ENCODE data around the gene KIF19.
"Not testable (repeated sequence)": the region's sequence is repeated elsewhere in the genome, so short reads cannot be mapped to it uniquely, and the experiment has no call there.

The KIF19 gene, protein sequence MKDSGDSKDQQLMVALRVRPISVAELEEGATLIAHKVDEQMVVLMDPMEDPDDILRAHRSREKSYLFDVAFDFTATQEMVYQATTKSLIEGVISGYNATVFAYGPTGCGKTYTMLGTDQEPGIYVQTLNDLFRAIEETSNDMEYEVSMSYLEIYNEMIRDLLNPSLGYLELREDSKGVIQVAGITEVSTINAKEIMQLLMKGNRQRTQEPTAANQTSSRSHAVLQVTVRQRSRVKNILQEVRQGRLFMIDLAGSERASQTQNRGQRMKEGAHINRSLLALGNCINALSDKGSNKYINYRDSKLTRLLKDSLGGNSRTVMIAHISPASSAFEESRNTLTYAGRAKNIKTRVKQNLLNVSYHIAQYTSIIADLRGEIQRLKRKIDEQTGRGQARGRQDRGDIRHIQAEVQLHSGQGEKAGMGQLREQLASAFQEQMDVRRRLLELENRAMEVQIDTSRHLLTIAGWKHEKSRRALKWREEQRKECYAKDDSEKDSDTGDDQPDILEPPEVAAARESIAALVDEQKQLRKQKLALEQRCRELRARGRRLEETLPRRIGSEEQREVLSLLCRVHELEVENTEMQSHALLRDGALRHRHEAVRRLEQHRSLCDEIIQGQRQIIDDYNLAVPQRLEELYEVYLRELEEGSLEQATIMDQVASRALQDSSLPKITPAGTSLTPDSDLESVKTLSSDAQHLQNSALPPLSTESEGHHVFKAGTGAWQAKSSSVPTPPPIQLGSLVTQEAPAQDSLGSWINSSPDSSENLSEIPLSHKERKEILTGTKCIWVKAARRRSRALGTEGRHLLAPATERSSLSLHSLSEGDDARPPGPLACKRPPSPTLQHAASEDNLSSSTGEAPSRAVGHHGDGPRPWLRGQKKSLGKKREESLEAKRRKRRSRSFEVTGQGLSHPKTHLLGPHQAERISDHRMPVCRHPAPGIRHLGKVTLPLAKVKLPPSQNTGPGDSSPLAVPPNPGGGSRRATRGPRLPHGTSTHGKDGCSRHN

DNA sequence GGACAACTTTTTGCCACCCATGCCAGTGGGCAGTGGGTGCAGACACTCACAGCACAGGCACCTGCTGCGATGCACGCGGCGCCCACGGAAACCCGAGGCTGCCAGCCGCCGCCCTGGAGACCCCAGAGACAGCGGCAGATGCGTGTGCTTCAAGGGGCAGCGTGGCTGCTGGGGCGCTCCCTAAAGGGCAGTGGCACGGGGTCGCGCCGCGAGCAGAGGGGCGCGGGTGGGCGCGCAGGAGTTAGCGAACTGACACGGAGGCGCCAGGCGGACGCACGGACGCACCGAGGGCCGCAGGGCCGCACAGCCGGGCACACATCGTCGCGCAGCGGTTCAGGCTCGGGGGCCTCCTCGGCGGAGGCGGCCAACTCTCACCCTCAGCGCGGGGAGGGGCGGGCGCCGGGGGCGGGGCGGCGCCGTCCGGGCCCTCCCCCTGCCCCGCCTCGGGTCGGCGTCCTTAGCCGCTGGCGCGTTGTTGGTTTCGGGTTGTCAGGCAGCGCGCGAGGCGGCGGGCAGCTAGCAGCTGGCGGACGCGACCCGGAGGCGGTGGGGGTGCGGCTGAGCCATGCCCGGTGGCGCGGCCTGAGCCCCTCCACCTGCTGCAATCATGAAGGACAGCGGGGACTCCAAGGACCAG, at the start of gene KIF19:
TSS of gene KIF19 (plus strand) at position 484 of the 637 bp plus-strand sequence. CDS start at position 608, 124 bp downstream.
- peak in 1 of 2 donors; percentile 11 for DNase-seq (ENCODE audit: low read depth in 1 of 2, low spot score in 1 of 2)

DNA sequence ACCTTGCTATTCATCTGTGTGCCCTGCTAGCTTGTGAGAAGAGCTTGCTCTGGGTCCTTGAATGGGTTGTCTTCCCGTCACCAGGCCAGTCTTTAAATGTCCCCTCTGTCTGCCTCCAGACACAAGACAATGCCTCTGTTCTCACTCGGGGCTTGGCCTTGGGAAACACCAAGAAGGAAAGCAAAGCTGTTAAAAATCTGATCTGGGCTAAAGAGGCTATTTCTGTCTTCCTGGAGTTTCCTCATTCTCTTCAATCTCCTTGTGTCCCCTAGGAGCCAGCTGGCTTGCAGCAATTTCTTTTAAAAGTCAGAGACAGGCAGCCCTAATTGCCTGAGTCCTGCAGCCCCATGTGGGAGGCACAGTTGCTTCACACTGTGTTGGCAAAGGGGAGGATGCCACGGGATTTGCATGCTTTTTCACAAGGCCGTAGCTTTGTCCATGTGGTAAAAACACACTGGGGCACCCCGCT, 49.5 kb upstream of the KIF19 start:
- no peak for DNase-seq (ENCODE audit: low read depth in 1 of 2, low spot score in 1 of 2)

DNA sequence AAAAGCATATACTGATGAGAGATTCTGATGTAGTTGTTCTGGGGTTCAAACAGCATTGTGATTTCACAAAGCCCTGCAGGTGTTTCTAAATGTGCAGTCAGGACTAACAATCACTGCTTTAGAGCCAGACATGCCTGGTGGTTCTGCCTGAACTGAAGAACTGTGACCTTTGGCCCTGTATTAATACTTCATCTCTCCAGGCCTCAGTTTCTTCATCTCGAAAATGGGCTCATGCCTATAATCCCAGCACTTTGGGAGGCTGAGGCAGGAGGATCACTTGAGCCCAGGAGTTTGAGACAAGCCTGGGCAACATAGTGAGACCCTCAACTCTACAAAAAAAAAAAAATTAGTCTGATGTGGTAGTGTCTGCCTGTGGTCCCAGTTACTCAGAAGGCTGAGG, 48.1 kb upstream of the KIF19 start:
- no peak for DNase-seq (ENCODE audit: low read depth in 1 of 2, low spot score in 1 of 2)

- DNase-seq (ENCODE audit: low read depth in 1 of 2, low spot score in 1 of 2) = not testable (repeated sequence)
These were observed 46.4 kb upstream of the KIF19 start for GRCh38 chr17:74279617-74280016.

DNA sequence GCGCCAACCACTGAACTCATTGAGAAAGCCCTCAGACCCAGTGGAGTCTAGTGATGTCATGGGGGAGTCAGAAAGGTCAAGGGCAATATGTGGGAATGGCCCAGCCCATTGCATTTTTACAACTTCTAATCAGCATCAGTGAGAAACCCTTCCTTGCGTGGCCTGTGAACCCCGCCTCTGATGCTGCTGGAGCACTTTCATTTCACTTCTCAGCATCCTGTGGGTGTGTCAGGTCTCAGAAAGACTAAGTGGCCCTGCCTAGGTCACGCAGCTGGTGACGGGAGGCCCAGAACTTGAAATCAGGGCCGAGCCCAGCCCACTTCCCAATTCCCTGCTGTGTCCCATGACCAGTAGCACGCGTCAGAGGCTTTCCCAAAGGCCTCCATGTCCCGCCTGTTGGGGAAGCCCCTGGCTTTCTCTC, 45.9 kb upstream of the KIF19 start:
- DNase-seq (ENCODE audit: low read depth in 1 of 2, low spot score in 1 of 2) = peak in 1 of 2 donors; percentile 36

DNA sequence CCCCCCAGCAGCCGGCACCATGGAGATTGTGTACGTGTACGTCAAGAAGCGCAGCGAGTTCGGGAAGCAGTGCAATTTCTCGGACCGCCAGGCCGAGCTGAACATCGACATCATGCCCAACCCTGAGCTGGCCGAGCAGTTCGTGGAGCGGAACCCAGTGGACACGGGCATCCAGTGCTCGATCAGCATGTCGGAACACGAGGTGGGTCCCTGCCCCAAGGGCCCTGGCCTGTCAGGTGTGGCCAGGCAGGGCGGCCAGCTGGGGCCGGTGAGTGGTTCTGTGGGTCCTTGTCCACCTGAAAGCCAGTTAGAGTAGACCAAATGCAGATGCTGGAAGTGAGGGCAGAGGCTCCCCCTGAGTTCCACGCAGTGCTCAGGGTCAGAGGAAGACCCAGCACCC, 44.2 kb upstream of the KIF19 start:
- no peak for DNase-seq (ENCODE audit: low read depth in 1 of 2, low spot score in 1 of 2)

DNA sequence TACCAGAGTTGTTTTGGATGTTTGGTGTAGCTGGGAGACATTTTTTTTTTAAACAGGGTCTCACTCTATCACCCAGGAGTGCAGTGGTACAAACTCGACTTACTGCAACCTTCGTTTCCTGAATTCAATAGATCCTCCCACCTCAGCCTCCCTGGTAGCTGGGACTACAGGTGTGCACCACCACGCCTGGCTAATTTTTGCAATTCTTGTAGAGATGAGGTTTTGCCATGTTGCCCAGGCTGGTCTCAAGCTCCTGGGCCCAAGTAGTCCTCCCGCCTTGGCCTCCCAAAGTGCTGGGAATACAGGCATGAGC, 43.8 kb upstream of the KIF19 start:
- DNase-seq (ENCODE audit: low read depth in 1 of 2, low spot score in 1 of 2) = not testable (repeated sequence)

DNA sequence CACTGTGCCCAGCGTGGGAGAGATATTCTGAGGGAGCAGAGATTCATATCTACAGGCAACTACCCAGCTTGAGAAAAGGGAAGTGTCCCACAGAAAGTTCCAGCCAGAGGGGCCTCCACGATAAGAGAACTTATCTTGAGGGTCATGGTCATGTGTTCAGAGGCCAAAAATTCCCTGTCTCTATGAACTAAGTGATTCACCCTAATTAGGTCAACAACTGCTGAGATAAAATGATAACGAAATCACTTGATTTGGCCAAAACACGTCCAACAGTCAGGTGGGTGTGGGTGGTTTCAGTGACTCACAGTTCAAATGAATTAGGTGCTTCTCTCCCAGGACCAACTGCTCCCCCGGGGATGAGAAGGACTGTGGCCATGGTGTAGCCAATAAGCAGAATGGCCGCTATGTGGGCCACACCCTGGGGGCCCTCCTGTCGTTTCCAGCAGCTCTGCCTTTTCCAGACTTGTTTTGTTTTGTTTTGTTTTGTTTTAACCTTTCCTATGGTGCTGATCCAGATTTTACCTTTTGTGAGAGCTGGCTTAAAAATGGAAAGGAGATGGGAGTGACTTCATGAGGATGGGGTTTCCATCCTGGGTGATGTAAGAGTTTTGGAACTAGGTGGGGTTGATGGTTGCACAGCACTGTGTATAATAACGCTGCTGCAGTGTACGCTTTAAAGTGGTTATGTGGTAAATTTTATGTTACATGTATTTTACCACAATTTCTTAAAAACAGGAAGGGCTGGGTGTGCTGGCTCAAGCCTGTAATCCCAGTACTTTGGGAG, 43.2 kb upstream of the KIF19 start:
- peak in 1 of 2 donors; percentile 48 for DNase-seq (ENCODE audit: low read depth in 1 of 2, low spot score in 1 of 2)

DNA sequence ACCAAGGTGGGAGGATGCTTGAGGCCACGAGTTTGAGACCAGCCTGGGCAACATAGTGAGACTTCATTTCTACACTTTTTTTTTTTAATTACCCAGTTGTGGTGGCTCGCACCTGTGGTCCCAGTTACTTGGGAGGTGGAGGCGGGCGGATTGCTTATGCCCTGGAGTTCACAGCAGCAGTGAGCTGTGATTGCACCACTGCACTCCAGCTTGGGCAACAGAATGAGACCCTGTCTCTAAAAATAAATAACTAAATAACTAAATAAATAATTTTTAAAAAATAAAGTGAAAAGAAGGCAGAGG, 42.7 kb upstream of the KIF19 start:
- DNase-seq (ENCODE audit: low read depth in 1 of 2, low spot score in 1 of 2) = no peak

DNA sequence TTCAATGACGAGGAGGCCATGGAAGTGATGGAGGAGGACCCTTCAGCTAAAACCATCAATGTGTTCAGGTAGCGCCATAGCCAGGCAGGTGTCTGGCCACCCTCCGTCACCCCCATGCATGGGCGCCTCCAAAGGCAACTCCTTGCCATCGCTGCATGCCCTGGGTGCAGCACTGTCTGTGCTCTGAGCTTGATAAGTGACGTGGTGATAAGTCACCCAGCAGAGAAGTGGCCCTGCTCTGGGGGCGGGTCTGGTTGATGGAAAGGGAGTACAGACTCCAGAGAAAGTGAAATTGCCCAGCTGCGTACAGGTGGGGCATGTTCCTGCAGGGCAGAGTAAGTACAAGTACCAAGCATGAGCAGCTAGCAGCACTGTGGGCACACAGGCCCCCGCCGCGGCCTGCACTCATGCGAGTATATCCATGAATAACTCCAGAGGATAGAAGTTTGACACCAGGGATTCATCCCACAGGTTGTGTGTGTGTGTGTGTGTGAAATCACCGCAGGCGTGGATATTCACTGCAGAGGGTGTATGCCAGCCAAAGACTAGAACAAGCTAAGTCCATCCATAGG, 38.9 kb upstream of the KIF19 start:
- DNase-seq (ENCODE audit: low read depth in 1 of 2, low spot score in 1 of 2) = no peak

GRCh38 chr17:74288785-74289184, 37.2 kb upstream of the KIF19 start:
- DNase-seq (ENCODE audit: low read depth in 1 of 2, low spot score in 1 of 2) = no peak

DNA sequence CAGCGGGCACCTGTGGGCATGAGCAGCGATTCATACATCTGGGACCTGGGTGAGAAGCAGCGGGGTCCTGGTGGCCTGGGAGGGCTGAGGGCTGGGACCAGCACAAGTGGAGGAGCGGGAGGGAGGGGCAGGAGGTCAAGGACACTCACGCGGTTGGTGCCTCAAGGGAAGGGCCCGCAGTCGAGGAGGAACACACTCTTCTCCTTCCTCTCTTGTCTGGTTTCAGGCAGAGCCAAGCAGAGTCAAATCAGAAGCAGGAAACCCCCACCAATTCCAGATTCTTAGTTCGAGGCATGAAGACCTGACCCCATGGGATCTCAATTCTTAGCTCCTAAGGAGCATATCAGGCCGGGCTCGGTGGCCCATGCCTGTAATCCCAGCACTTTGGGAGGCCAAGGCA, 36.3 kb upstream of the KIF19 start:
- no peak for DNase-seq (ENCODE audit: low read depth in 1 of 2, low spot score in 1 of 2)

DNA sequence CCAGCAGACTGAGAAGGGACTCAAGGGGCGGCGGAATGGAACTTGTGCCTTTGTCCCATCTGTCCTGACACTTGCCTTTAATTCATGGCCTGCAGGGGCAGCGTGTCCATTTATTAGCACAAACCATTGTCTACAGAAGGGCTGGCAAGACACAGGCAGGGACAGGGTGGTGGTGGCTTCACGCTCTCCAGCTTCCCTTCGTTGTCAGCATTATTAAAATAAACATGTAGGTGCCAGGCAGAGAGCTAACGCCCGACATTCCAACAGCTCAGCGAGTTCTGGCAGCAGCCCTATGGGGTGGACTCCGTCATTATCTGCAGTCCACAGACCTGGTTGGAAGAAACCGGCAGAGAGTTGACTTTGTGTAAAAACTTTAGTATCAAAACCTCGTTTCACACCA, 35.7 kb upstream of the KIF19 start:
- DNase-seq (ENCODE audit: low read depth in 1 of 2, low spot score in 1 of 2) = no peak

- DNase-seq (ENCODE audit: low read depth in 1 of 2, low spot score in 1 of 2) = no peak
These were observed 33.5 kb upstream of the KIF19 start for GRCh38 chr17:74292495-74292894.

- no peak for DNase-seq (ENCODE audit: low read depth in 1 of 2, low spot score in 1 of 2)
These were observed 30.1 kb upstream of the KIF19 start for GRCh38 chr17:74295625-74296547.

GRCh38 chr17:74296548-74296936, 29.5 kb upstream of the KIF19 start:
- DNase-seq (ENCODE audit: low read depth in 1 of 2, low spot score in 1 of 2) = no peak

DNA sequence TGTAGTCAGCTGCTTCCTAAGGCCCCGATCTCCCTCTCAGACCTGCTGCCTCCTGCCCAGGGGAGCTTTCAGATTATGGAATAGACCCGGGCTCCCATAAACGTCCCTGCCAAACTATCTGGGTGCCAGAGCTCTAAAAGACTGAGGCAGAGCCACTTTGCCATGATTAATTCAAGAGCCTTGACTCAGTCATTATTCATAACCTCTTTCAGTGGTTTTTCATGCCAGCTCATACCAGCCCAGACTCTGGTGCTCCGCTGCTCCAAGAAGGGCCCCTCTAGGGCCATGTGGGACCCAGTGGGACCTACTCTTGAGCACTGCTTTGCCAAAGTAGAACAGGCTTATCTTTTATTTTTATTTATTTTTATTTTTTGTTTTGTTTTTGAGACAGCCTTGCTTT, 28.1 kb upstream of the KIF19 start:
- no peak for DNase-seq (ENCODE audit: low read depth in 1 of 2, low spot score in 1 of 2)

GRCh38 chr17:74298778-74299177, 27.2 kb upstream of the KIF19 start:
- DNase-seq (ENCODE audit: low read depth in 1 of 2, low spot score in 1 of 2) = no peak

DNA sequence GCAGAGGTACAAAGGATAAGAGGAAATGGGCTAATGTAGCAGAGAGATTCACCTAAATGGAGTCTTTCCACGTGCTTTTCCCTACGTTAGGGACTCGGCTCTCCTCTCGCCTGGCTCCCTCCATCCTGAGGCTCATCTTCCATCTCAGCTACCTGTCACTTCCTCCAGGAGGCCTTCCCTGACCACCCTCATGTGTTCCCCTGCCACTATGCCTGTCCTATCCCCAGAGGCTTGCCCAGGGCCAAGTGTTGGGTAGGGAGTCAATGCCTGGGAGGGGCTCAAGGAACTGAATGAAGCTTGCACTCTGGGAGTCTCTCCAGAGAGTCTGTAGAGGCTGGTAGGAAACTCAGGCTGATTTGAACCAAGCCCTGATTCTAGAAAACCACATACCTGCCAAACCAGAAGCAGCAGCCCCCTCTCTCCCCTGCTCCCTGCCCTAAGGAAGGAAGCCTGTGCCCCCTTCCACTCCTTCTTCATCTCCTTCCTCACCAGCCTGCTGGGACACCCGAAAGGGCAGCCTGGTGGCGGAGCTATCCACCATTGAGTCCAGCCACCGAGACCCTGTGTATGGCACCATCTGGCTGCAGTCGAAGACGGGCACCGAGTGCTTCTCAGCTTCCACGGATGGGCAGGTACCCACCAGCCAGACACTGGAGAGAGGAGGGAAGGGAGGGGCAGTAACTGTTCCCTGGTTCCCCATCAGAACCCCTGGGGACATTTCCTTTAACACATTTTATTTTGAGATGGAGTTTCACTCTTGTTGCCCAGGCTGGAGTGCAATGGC, 26.6 kb upstream of the KIF19 start:
- DNase-seq (ENCODE audit: low read depth in 1 of 2, low spot score in 1 of 2) = no peak
